ENCODE results near the gene CLDN10.
"Not testable (repeated sequence)": the region's sequence is repeated elsewhere in the genome, so short reads cannot be mapped to it uniquely, and the experiment has no call there.

The CLDN10 gene

GRCh38 chr13:95541308-95541707, 11.2 kb upstream of the CLDN10 start:
- no peak for DNase-seq (ENCODE audit: low read depth)

- no peak for DNase-seq (ENCODE audit: low read depth)
Measured at GRCh38 chr13:95541911-95542474, 10.5 kb upstream of the CLDN10 start.

GRCh38 chr13:95544293-95544692, 8.2 kb upstream of the CLDN10 start:
- no peak for DNase-seq (ENCODE audit: low read depth)

GRCh38 chr13:95546919-95547318, 5.6 kb upstream of the CLDN10 start:
- DNase-seq (ENCODE audit: low read depth), result no peak

- DNase-seq (ENCODE audit: low read depth), result peak; percentile 37
Measured at GRCh38 chr13:95547531-95548167, 4.9 kb upstream of the CLDN10 start.

GRCh38 chr13:95552208-95552538, 347 bp upstream of the CLDN10 start:
- no peak for DNase-seq (ENCODE audit: low read depth)

GRCh38 chr13:95553581-95554385, 1.3 kb downstream of the CLDN10 start:
- DNase-seq (ENCODE audit: low read depth), result no peak

- no peak for DNase-seq (ENCODE audit: low read depth)
Measured at GRCh38 chr13:95557013-95557412, 4.5 kb downstream of the CLDN10 start.

GRCh38 chr13:95559100-95559499, 6.6 kb downstream of the CLDN10 start:
- no peak for DNase-seq (ENCODE audit: low read depth)

- DNase-seq (ENCODE audit: low read depth), result no peak
Measured at GRCh38 chr13:95560387-95560786, 7.9 kb downstream of the CLDN10 start.

GRCh38 chr13:95564091-95564490, 11.6 kb downstream of the CLDN10 start:
- DNase-seq (ENCODE audit: low read depth), result peak; percentile 33

- DNase-seq (ENCODE audit: low read depth), result peak; percentile 52
Measured at GRCh38 chr13:95564733-95565291, 12.3 kb downstream of the CLDN10 start.

GRCh38 chr13:95565758-95566157, 13.2 kb downstream of the CLDN10 start:
- DNase-seq (ENCODE audit: low read depth), result not testable (repeated sequence)

GRCh38 chr13:95568131-95568530, 15.6 kb downstream of the CLDN10 start:
- no peak for DNase-seq (ENCODE audit: low read depth)

- no peak for DNase-seq (ENCODE audit: low read depth)
Measured at GRCh38 chr13:95570016-95570415, 17.5 kb downstream of the CLDN10 start.

GRCh38 chr13:95571941-95572340, 19.4 kb downstream of the CLDN10 start:
- no peak for DNase-seq (ENCODE audit: low read depth)

GRCh38 chr13:95573221-95573620, 20.7 kb downstream of the CLDN10 start:
- DNase-seq (ENCODE audit: low read depth), result peak; percentile 50

GRCh38 chr13:95579303-95579702, 26.8 kb downstream of the CLDN10 start:
- DNase-seq (ENCODE audit: low read depth), result no peak

- no peak for DNase-seq (ENCODE audit: low read depth)
Measured at GRCh38 chr13:95585867-95586266, 33.3 kb downstream of the CLDN10 start.

GRCh38 chr13:95588134-95588533, 35.6 kb downstream of the CLDN10 start:
- no peak for DNase-seq (ENCODE audit: low read depth)

GRCh38 chr13:95588721-95589120, 36.2 kb downstream of the CLDN10 start:
- DNase-seq (ENCODE audit: low read depth), result peak; percentile 46

- no peak for DNase-seq (ENCODE audit: low read depth)
Measured at GRCh38 chr13:95593462-95593861, 40.9 kb downstream of the CLDN10 start.

GRCh38 chr13:95596701-95597100, 44.2 kb downstream of the CLDN10 start:
- no peak for DNase-seq (ENCODE audit: low read depth)

All from ELR (cell line).